AG20443 (cell line): ENCODE measurements around the gene FNIP1.
"Not testable (repeated sequence)": the region's sequence is repeated elsewhere in the genome, so short reads cannot be mapped to it uniquely, and the experiment has no call there.

ENCODE experiments used
- DNase-seq: peaks from one replicate; pipeline ENCODE4 v3.0.0; 2012; ENCODE audit warnings: low spot score, mixed read lengths

FNIP1 gene

GRCh38 chr5:131786900-131787692 is 9.7 kb downstream of the FNIP1 start:
- no peak for DNase-seq

GRCh38 chr5:131786036-131786435 is 10.8 kb downstream of the FNIP1 start:
- DNase-seq: no peak

DNA sequence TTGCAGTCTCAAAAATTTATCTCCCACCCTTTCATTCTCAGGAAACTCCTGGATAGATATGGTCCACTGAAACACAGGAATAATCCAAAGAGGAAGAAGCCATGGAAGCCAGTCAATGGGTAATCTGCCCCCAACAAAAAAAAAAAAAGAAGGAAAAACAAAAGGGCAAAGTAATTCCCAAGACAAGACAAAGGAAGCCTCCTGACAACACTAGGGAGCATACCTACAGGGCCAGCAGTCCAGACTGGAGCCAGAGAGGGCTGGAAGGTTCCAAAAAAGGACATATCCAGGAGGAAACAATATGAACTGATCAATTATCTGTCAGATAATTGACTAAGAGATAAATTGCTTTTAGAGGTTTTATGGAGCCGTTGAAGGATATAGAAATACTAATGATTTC is 12.9 kb downstream of the FNIP1 start:
- DNase-seq: no peak

DNA sequence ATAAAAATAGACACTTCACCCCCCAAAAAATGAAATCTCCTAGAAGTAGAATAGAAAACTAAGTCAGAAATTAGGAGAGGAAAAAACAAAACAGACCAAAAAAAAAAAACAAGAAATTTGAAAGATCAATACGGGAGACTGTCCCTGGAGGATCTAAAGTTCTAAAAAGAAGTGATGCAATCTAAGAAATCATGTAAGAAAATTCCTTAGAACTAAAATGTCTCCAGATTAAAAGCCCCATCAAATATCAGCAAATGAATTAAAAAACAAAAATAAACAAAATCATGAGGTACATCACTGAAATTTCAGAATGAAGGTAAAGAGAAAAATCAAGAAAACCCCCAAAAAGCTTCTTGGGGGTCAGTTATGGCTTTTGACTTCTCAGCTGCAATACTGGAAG is 13.5 kb downstream of the FNIP1 start:
- no peak for DNase-seq

GRCh38 chr5:131782717-131783116 is 14.1 kb downstream of the FNIP1 start:
- no peak for DNase-seq

DNA sequence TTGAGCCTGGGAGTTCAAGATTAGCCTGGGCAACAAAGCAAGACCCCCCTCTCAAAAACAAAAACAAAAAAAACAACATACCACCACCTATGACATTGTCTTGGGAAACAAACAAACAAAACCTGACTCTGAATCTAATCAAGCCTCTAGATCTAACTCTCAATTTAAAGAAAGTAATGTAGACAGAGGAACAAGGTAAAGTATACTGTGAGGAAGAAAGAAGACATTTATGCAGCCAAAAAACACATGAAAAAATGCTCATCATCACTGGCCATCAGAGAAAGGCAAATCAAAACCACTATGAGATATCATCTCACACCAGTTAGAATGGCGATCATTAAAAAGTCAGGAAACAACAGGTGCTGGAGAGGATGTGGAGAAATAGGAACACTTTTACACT is 18.7 kb downstream of the FNIP1 start:
- DNase-seq: not testable (repeated sequence)

DNA sequence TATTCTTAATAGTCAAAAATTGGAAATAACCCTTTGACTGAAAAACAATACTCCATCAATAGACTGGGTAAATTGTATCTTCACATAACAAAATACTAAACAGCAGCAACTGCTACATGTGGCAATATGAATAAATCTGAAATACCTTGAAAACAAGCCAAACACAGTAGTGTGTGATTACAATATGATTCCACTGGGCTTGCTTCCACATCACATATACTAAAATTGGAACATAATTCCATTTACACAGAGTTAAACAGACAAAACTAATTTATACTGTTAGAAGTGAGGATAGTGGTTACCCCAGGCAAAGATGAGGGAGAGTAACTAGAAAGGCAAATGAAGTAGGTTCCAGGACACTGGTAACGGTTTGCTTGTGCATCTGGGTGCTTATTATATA is 20.4 kb downstream of the FNIP1 start:
- DNase-seq: no peak

- no peak for DNase-seq
These were observed 22.0 kb downstream of the FNIP1 start for GRCh38 chr5:131774652-131775367.

GRCh38 chr5:131773805-131774204 is 23.0 kb downstream of the FNIP1 start:
- no peak for DNase-seq

GRCh38 chr5:131771692-131772091 is 25.1 kb downstream of the FNIP1 start:
- DNase-seq: no peak

GRCh38 chr5:131769961-131770360 is 26.9 kb downstream of the FNIP1 start:
- DNase-seq: no peak

GRCh38 chr5:131769336-131769735 is 27.5 kb downstream of the FNIP1 start:
- DNase-seq: no peak

- DNase-seq: no peak
These were observed 28.9 kb downstream of the FNIP1 start for GRCh38 chr5:131767891-131768290.

DNA sequence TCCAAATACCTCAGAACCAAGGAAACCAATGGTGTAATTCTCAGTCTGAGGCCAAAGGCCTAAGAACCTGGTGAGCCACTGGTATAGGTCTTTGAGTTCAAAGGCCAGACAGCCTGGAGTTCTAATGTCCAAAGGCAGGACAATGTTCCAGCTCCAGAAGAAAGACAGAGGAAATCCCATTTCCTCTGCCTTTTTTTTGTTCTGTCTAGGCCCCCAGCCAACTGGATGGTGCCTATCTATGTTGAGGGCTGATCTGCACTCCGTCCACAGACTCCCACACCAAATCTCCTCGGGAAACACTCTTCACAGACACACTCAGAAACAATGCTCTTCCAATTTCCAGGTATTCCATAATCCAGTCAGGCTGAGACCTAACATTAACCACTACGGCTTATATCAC is 30.1 kb downstream of the FNIP1 start:
- no peak for DNase-seq

GRCh38 chr5:131765261-131765660 is 31.6 kb downstream of the FNIP1 start:
- DNase-seq: no peak

- no peak for DNase-seq
These were observed 32.8 kb downstream of the FNIP1 start for GRCh38 chr5:131763968-131764367.

GRCh38 chr5:131760793-131761192 is 36.0 kb downstream of the FNIP1 start:
- DNase-seq: no peak

DNA sequence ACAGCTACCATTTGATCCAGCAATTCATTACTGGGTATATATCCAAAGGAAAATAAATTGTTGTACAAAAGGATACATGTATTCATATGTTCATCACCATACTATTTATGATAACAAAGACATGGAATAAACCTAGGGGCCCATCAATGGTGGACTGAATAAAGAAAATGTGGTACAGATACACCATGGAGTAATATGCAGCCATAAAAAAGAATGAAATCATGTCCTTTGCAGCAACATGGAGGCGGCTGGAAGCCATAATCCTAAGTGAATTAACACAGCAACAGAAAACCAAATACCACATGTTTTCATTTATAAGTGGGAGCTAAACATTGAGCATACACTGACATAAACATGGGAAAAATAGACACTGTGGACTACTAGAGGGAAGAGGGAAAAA is 37.1 kb downstream of the FNIP1 start:
- no peak for DNase-seq

- DNase-seq: no peak
These were observed 38.3 kb downstream of the FNIP1 start for GRCh38 chr5:131758520-131758900.

- no peak for DNase-seq
These were observed 38.8 kb downstream of the FNIP1 start for GRCh38 chr5:131757830-131758519.

- no peak for DNase-seq
These were observed 39.9 kb downstream of the FNIP1 start for GRCh38 chr5:131756942-131757341.

DNA sequence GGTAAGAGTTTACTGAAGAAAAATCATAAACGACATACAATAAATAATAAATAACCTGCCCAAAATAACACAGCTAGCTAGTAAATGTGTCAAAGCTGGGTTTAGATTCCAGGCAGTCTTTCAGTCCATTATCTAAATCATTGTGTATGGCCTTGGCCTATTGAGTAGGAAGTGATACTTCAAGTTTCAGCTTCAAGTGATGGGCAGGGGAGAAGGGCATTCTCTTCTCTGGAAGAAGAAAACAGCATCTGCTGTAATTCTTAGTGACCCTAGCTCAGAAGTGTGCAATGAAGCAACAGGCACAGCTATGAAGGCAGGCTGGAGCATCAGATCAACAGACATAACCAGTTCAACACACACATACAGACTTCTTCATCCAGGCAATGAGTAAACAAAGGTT is 42.5 kb downstream of the FNIP1 start:
- DNase-seq: no peak

DNA sequence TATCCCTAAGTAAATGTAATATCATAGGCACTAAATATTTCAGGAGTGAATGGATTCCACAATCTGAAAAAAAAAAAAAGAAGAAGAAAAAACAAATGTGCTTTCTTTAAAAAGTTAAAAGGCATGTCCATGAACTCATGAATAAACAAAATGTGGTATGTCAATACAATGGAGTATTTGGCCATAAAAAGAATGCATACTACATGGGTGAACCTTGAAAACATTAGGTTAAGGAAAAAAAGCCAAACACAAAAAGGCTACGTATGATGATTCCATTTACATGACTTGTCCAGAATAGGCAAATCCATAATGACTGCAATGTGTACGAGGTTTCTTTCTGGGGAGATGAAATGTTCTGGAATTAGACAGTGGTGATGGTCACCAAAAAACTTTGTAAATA is 45.3 kb downstream of the FNIP1 start:
- no peak for DNase-seq
